NCI-H510A treated with DMSO at 0.1 percent for 48 hours (cell line): ENCODE data around the gene FXYD5.
"Not testable (repeated sequence)": the region's sequence is repeated elsewhere in the genome, so short reads cannot be mapped to it uniquely, and the experiment has no call there.

Source experiments
- DNase-seq: peaks from one replicate; lab custom pipeline; 2025; lab: John Stamatoyannopoulos, UW

The FXYD5 gene

DNA sequence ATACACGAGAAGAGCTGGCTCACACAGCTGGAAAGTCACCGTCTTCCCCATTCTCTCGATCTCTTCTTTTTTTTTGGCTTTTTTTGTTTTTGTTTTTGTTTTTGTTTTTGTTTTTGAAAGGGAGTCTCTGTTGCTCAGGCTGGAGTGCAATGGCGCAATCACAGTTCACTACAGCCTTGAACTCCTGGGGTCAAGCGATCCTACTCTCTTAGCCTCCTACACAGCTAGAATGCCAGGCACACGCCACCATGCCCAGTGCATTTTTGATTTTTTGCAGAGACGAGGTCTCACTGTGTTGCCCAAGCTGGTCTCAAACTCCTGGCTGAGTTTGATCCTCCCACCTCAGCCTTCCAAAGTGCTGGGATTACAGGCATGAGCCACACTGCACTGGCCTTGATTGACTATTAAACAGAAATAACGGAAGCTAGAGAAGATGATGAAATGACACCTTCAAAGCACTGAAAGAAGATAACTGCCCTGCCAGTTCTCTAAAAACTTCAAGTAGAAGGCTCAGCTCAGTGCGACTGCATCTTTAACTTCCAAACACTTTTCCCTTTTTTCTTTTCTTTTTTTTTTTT, 34.9 kb upstream of the FXYD5 start:
- DNase-seq: no peak

DNA sequence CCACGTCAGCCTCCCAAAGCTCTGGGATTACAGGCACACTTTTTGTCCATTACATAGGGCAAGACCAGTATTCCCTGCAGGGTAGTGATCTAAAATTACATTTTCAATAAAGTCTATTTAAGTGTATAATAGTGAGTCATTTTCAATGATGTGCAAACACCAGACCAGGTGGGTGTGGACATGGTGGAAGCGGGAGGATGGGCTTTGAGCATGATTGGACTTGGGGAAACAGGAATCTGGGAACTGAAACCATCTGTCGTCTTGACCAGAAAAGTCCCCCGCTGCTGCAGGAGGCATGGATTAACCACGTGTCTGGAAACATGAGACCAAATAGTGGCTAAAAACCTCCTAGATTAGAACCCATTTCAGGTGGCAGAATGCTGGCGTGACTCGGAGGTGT, 34.0 kb upstream of the FXYD5 start:
- DNase-seq: no peak

GRCh38 chr19:35120898-35121297, 33.6 kb upstream of the FXYD5 start:
- DNase-seq: no peak

GRCh38 chr19:35122687-35123551, 31.6 kb upstream of the FXYD5 start:
- no peak for DNase-seq

GRCh38 chr19:35123573-35123972, 31.0 kb upstream of the FXYD5 start:
- no peak for DNase-seq

DNA sequence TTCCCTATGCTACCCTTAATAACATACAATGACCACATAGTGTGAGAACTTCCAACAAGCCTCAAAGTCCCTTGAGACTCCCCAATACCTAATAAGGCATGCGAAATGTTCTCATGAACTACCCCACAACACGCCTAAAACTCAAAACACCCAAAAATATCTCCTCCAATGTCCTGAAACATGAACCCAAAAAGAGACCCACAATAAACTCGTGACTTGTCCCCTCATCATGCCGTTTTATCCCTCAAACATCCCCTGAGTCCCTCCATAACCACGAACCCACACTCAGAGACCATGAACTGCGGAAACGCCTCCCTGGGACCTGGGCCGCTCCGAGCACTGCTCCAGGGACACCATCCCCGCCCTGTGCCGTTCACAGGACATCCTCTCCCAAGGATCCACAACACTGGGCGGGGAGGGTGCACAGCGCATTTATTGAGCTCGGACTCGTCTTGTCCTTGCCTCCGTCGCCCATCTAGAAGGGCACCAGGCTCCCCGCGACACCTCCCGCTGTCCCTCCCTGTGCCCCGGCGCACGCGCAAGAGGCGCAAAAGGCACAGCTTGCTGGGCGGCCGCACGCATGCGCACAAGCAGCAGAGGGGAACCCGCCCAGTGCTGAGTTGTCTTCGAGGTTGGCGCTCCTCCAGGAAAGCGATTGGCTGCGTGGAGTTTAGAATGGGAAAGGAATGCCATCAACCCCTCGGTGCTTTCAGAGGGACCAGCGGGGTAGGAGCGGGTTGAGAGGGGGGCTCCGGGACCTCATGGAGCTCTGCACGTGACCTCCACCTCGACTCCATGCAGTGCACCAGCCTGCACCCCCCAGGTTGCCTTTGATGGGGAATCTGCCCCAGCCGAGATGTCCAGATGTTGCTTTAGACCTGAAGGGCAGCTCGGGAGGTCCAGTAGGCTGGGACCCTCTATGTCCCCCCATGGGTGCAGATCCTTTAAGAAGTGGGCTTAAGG, 30.2 kb upstream of the FXYD5 start:
- no peak for DNase-seq

GRCh38 chr19:35125270-35125717, 29.2 kb upstream of the FXYD5 start:
- no peak for DNase-seq

GRCh38 chr19:35125749-35126623, 28.5 kb upstream of the FXYD5 start:
- DNase-seq: no peak

GRCh38 chr19:35126624-35126959, 27.9 kb upstream of the FXYD5 start:
- DNase-seq: no peak

- DNase-seq: no peak
Observed at GRCh38 chr19:35127871-35128270, 26.7 kb upstream of the FXYD5 start.

DNA sequence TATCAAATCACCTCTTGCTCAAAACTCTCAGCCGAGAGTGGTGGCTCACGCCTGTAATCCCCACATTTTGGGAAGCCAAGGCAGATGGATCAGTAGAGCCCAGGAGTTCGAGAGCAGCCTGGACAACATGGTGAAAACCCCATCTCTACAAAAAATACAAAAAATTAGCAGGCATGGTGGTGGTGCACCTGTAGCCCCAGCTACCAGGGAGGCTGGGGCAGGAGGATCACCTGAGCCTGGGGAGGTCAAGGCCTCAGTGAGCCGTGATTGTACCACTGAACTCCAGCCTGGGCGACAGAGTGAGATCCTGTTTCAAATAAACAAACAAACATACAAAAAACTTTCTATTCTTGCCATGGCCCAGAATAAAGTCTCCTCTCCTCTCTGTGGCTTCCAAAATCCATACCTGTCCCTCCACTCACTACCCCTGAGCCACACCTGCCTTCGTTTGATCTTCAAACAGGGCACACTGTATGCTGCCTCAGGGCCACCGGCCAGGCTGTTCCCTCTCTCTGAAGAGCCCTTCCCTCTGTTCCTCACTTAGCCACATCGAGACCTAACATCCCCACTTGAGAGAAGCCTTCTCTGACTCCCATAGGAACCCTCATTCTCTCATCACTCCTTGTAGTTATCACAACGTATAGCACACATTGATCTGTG, 26.0 kb upstream of the FXYD5 start:
- no peak for DNase-seq

GRCh38 chr19:35129724-35130274, 24.7 kb upstream of the FXYD5 start:
- not testable (repeated sequence) for DNase-seq

DNA sequence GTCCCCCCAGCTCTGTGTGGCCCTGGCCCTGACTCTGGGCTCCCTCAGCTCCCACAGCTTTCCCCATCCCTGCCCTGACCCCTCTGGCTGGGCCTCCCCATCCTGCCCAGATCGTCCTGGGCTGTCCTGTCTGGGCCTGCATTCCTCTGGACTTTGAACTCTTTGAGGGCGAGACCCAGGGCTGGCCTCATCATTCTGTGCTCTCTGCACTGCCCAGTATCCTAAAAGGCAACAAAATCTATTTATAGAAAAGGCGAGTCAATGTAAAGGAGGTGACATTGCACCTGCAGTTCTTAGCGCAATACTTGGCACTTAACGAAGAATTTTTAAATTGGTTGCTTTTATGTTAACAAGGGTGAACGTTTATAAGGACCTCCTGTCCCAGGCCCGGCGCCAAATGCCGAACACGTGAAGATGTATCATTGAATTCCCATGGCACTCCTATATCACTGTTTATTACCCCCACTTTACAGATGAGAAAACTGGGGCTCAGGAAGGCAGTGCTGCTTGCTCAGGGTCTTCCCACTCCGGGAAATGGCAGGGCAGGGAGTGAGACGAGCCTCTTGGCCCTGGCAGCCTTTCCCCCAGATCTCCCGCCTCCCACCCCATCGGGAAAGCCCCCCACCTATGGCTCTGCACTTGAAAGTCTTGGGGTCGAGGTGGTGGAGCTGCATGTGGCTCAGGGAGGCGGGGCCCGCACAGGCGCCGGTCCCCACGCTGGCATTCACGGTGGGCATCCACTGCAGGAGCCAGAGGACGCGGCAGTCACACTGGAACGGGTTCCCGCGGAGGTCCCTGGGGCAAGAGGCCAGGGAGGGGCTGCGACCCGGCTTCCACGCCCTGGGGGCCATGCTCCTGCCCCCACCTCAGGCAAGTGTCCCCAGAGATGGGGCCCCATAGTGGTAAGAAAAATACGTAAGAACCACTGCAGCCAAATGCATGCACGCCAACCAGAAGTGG, 23.5 kb upstream of the FXYD5 start:
- DNase-seq: no peak

DNA sequence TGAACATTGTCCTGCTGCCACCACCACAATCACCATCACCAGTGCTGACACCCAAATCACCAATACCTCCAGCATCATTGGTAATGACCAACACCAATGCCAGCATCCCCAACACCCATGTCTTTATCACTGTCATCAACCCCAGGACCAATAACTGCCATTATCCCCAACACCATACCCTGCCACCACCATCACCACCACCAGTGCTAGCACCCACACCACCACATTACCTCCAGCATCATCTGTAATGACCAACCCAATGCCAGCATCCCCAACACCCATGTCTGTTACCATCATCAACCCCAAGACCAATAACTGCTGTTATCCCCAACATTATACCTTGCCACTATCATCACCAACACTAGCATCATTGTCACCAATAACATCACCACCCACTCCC, 22.3 kb upstream of the FXYD5 start:
- no peak for DNase-seq

DNA sequence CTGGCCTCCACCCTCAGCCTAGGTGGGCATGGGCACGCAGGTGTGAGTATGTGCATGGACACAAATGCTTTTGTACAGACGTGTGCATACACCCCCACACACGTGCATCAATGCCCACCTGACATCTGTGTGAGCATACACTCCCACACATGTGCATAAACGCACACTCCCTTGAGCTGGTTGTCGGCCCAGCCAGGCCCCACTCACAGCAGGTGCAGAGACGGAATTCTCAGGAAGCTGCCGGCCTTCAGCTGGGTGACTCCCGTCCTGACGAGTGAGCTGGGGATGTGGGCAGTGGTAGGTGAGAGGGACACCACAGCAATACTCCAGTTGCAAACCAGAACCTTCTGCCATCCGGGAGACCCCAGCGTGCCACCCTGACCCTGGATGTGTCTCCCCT, 20.7 kb upstream of the FXYD5 start:
- no peak for DNase-seq

DNA sequence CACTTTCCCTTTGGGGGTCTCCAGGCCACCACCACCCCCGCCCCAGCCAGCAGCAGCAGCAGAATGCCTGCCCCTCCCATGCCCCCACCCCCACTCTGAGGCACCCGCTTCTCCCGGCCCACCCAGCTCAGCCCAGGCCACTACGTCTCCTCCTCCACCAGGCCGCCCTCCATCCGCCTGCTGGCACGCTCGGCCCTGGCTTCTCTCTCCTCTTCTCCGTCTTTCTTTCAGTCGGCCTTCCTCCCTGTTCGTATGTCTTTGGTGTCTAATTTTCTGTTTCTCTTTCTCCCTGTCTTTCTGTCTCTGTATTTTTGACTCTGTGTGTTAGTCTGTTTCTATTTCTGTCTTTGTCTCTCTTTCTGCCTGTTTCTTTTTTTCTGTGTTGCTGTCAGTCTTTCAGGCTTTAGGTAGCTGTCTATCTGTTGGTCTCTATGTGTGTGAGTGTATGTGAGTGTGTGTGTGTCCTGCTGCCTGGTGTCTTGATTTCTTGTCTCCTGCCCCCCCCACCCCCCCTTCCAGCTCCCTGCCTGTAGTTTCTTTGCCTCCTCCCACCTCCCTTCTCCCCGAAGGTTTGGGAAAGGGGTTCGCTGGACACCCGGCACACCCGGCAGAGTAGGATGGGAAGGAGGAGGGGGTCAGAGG, 19.8 kb upstream of the FXYD5 start, which contains the start of gene LGI4:
Gene LGI4 (minus strand): TSS at position 459 of the 642 bp plus-strand sequence. CDS start 379 bp downstream, at position 80.
- no peak for DNase-seq

DNA sequence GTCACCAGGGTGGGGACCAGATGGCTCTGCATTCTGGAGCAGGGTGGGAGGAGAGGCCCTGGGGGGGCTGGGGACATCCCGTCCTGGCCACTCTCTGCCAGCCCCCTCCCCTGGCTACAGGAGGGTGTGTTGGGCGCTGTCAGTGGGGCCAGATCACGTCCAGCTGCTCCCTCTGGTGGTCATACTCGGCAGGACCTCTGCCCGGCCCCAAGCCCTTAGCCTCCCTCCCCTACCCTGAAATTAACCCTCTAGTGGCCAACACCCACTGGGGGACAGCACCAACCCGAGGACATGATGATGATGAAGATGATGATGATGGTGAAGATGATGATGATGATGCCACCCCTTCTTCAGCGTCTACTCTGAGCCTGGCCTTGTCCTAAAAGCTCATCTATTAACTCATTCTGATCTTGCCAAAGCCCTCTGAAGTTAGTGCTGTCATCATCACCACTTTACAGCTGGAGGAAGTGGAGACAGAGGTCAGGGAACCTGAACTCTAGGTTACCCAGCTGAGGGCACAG, 19.1 kb upstream of the FXYD5 start:
- DNase-seq: no peak

GRCh38 chr19:35136231-35136630, 18.3 kb upstream of the FXYD5 start:
- no peak for DNase-seq
